CD4-positive, alpha-beta T cell treated with Interleukin-10 for 1 hour (primary cell): ENCODE measurements around the gene TTPAL.

Experiments
- DNase-seq: peaks from one replicate; pipeline ENCODE4 v3.0.0-alpha.2; 2020

The TTPAL gene

GRCh38 chr20:44501448-44501847 is 25.8 kb downstream of the TTPAL start:
- no peak for DNase-seq

- DNase-seq: no peak
These were observed 27.3 kb downstream of the TTPAL start for GRCh38 chr20:44502968-44503367.

- no peak for DNase-seq
These were observed 29.0 kb downstream of the TTPAL start for GRCh38 chr20:44504402-44505307.

GRCh38 chr20:44509762-44510161 is 34.1 kb downstream of the TTPAL start:
- no peak for DNase-seq

- no peak for DNase-seq
These were observed 38.2 kb downstream of the TTPAL start for GRCh38 chr20:44513871-44514270.

- DNase-seq: no peak
These were observed 40.8 kb downstream of the TTPAL start for GRCh38 chr20:44516491-44516890.

- DNase-seq: no peak
These were observed 41.8 kb downstream of the TTPAL start for GRCh38 chr20:44517454-44517853.

- DNase-seq: no peak
These were observed 42.6 kb downstream of the TTPAL start for GRCh38 chr20:44518248-44518647.

- DNase-seq: peak; percentile 26
These were observed 45.2 kb downstream of the TTPAL start for GRCh38 chr20:44520881-44521280.

GRCh38 chr20:44521484-44522481 is 46.1 kb downstream of the TTPAL start, which contains the start of gene SERINC3:
Gene SERINC3 (minus strand): TSS chr20:44522070. CDS start chr20:44521951, 119 bp downstream.
- peak; percentile 96 for DNase-seq

- DNase-seq: no peak
These were observed 47.2 kb downstream of the TTPAL start for GRCh38 chr20:44522841-44523240.

- DNase-seq: no peak
These were observed 48.1 kb downstream of the TTPAL start for GRCh38 chr20:44523746-44524145.

GRCh38 chr20:44526129-44526528 is 50.5 kb downstream of the TTPAL start:
- no peak for DNase-seq

GRCh38 chr20:44527716-44528199 is 52.1 kb downstream of the TTPAL start:
- DNase-seq: no peak

GRCh38 chr20:44528309-44528708 is 52.6 kb downstream of the TTPAL start:
- no peak for DNase-seq

- DNase-seq: no peak
These were observed 56.7 kb downstream of the TTPAL start for GRCh38 chr20:44532259-44532980.

GRCh38 chr20:44532981-44533331 is 57.3 kb downstream of the TTPAL start:
- peak; percentile 17 for DNase-seq

- no peak for DNase-seq
These were observed 58.3 kb downstream of the TTPAL start for GRCh38 chr20:44533928-44534327.

GRCh38 chr20:44536175-44536574 is 60.5 kb downstream of the TTPAL start:
- DNase-seq: no peak

- no peak for DNase-seq
These were observed 62.3 kb downstream of the TTPAL start for GRCh38 chr20:44537993-44538392.

- no peak for DNase-seq
These were observed 65.2 kb downstream of the TTPAL start for GRCh38 chr20:44540834-44541233.

- no peak for DNase-seq
These were observed 66.3 kb downstream of the TTPAL start for GRCh38 chr20:44541992-44542391.

- DNase-seq: no peak
These were observed 67.2 kb downstream of the TTPAL start for GRCh38 chr20:44542890-44543289.
